GM19043 (cell line): ENCODE results near the gene UBAC1.

ENCODE experiments used
- ATAC-seq: cut with Tn5 transposase; IDR thresholded peaks from one replicate; pipeline ENCODE4 v1.9.1; 2021; ENCODE audit warnings: low read depth; ENCODE audit not compliant: unreplicated experiment

UBAC1 gene

GRCh38 chr9:135887585-135888050, 73.6 kb downstream of the UBAC1 start:
- ATAC-seq = peak; percentile 66

- no peak for ATAC-seq
Measured at GRCh38 chr9:135887021-135887507, 74.1 kb downstream of the UBAC1 start.

- no peak for ATAC-seq
Measured at GRCh38 chr9:135886147-135886981, 74.8 kb downstream of the UBAC1 start.

- ATAC-seq = no peak
Measured at GRCh38 chr9:135885100-135885853, 75.9 kb downstream of the UBAC1 start.

GRCh38 chr9:135884328-135885035, 76.7 kb downstream of the UBAC1 start:
- no peak for ATAC-seq

- no peak for ATAC-seq
Measured at GRCh38 chr9:135883410-135884089, 77.6 kb downstream of the UBAC1 start.
